HG02943 (cell line): ENCODE measurements around the gene TCF25.
"Not testable (repeated sequence)": the region's sequence is repeated elsewhere in the genome, so short reads cannot be mapped to it uniquely, and the experiment has no call there.

Experiments
- ATAC-seq: cut with Tn5 transposase; IDR thresholded peaks from one replicate; pipeline ENCODE4 v1.9.1; 2021; ENCODE audit warnings: mild to moderate bottlenecking, low read depth, moderate library complexity; ENCODE audit not compliant: unreplicated experiment

Gene TCF25

DNA sequence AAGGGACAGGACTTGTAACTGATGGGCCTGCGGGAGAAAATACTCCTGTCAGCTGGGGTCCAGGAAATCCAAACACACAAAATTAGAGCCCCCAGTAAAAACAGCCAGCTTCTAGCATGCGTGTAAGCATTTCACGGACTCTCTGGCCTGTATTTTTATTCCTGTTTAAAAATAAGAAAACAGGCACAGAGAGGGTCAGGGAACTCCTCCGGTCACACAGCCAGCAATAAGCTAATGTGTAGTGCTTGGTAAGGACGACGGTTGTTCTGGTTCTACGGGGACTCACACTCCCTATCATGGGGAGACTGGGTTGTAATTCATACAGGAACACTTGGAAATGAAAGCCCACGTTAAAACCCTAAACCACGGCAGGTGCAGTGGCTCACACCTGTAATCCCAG is 1.5 kb upstream of the TCF25 start:
- ATAC-seq, result no peak

DNA sequence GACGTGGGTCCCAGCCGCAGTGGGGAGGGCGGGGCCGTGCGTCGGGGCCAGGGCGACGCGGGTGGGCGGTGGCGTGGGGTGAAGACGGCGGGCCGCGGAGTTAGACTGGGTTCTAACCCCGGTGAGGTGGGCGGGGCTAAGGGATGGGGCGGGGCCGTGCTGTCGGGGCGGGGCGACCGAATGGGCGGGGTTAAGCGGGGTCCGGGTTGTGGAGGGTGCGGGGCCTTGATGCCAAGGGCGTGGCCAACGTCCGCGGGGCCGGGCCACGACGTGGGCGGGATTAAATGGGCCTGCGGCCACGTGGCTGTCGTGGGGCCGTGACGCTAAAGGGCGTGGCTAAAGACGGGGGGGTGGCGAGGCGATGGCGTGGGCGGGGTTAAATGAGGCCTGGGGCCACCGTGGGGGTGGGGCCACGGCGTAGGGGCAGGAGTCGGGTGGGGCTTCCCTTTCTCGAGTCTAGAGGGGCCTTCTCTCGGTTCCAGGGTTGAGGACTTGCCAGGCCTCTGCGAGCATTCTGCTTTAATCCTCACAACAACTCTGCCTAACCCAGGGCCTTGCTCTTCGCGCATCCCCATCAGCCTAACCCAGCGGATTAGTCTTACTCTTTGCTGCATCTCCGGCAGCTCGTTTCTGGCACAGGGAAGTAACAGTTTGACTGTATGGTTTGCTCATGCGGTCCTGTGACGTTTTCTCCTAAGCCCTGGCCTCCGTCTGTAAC is 739 bp downstream of the TCF25 start:
- ATAC-seq, result peak; percentile 47

DNA sequence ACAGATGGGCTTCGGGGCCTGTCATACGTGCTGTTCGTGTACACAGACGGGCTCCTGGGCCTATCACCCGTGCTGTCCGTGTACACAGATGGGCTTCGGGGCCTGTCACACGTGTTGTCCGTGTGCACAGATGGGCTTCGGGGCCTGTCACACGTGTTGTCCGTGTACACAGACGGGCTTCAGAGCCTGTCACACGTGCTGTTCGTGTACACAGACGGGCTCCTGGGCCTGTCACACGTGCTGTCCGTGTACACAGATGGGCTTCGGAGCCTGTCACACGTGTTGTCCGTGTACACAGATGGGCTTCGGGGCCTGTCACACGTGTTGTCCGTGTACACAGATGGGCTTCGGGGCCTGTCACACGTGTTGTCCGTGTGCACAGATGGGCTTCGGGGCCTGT is 5.7 kb downstream of the TCF25 start:
- ATAC-seq, result not testable (repeated sequence)

DNA sequence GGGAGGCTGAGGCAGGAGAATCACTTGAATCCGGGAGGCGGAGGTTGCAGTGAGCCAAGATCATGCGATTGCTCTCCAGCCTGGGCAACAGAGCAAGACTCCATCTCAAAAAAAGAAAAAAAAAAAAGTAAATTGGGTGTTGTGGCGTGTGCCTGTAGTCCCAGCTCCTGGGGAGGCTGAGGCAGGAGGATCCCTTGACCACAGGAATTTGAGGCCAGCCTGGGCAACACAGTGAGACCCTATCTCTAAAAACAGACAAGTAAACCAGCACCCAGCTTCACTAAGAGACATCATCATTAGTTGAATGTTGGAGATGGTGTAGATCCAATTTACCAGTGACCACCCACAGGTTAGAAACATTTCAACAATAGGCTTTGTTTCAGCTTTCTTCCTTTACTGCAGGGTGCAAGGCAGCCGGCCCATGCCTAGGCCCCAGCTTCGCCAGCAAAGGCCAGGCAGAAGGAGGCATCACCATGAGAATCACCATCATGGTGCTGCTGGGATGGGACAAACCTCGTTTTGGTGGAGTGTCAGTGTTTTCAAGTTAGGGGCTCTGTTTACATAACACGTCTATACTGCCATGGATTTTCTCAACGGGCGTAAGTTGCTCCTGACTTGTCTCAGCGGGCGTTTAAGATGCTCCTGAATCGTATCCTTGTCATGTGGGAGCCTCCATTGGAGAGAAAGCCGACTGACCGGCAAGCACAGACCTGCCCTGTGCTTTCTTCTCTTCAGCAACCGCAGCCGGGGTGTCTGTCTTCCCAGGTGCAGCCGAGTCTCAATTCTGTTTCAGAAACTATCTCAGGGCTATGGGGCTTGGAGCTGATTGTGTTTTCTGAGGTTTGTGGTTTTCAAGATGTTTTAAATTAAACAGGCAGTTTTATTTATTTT is 7.3 kb downstream of the TCF25 start:
- ATAC-seq, result no peak

DNA sequence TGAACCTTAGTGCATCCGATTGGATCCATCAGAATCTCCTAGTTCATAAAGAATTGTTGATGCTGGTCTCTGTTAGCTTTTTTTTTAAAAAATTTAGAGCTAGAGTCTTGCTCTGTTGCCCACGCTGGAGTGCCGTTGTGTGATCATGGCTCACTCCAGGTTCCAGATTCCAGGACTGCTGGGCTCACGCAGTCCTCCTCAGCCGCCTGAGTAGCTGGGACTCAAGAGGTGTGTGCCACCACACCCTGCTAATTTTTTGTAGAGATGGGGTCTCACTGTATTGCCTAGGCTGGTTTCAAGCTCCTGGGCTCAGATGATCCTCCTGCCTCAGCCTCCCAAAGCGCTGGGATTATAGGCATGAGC is 8.0 kb downstream of the TCF25 start:
- ATAC-seq, result no peak

DNA sequence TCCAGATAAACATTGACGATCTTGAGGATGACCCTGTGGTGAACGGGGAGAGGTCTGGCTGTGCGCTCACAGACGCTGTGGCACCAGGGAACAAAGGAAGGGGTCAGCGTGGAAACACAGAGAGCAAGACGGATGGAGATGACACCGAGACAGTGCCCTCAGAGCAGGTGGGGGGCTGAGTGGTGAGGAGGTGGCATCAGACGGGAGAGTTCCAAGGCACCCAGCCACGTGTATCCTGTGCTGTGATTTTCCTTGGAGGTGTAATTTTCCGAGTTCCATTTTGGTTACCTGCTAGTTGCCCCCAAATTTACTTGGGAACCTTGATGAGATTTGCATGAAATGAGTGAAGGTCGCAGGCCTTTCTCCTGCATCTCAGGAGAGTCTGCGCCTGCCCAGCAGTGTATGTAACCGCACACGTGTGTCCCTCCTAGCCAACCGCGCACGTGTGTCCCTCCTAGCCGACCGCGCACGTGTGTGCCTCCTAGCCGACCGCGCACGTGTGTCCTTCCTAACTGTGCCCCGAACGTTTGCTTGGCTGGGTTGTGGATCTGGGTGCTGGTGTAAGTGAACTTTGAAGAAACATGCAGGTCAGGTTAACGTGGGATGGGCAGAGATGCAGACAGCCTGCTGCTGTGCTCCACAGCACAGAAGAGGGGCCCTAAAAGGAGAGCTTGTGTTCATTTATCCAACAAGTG is 10.1 kb downstream of the TCF25 start:
- ATAC-seq, result no peak

DNA sequence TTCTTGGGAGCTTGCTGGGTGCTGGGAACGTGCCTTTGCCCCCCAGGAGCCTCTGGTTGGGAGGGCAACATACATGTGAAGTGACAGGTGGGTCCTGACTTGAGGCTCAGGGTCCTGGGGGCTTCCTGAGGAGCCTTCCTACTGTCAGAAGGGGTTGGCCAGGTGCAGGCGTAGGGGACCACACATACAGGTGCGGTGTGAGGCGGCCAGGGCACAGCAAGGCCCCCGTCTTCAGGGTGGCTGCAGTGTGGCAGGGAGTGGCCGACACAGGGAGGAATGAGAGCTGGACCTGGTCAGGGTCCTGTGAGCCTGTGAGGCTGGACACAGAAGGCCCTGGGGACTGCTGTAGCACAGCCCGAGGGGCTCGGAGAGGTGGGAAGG is 10.6 kb downstream of the TCF25 start:
- no peak for ATAC-seq

DNA sequence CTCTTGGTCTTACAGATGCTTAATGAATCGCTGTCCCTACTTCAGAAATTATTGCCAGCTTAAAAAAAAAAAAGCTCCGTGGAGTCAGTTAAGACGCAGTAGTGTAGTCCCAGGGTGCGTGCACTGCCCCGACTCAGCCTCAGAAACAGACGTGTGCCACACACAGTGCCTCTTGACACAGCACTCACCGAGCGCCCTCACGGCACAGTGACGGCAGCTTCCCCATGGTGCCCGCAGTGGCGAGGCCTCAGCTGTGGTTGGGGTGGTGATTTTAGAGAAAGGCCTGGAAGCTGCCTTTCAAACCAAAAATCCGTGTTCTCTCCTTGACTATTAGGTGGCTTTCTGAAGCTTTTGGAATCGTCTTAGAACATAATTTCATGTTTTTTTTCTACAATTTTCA is 13.9 kb downstream of the TCF25 start:
- no peak for ATAC-seq

DNA sequence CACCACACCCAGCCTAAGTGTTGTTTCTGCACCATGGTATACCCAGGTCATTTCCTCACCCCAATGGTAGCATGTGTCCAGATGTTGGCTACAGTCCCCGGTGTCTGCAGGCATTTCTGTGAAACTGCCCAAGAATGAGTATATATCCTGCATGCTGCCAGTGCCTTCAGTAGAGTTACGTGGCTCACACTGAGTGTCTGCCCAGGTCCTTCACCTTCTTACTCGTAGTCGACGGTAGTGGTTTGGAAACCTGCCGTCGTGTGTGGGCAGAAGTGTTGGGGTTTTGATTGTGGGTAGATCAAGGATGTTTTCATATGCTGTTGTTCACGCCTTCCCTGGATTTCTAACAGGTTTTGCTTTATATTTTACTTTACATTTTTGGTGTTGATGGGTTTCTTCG is 16.8 kb downstream of the TCF25 start:
- ATAC-seq, result no peak

DNA sequence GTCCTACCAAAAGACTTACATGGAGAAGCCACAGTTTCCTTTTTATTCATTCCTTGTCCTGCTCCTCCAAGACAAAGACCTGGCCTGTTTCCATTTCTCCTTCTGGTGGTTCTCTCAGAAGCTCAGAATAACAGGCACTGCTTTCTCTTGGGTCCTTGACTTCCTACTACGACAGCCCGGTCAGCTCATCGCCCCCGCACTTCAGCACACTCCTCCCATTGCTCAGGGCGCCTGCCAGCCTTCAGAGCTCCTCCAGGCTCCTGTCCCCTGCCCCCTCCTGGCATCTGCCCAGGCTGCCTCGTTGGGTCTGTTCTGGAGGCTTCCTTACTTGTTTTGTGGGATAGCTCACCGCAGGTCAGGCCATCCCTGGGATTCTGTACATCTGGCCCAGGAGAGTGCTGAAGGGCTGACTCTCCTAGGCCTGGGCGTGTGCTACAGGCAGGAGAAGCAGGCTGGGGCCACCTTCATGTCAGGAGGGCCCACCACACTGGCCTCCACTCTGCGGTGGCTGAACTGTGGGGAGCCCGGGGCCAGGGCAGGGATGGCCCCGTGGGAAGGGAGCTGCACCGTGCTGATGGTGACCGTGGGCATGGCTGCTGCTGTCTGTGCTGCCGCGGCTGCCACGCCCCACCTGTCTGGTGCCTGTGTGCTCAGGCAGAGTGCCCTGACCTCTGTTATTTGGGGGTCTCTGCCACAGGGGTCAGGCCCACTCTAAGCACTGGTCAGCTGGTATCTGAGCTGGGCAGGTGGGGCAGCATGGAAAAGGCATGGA is 17.7 kb downstream of the TCF25 start:
- ATAC-seq, result no peak

DNA sequence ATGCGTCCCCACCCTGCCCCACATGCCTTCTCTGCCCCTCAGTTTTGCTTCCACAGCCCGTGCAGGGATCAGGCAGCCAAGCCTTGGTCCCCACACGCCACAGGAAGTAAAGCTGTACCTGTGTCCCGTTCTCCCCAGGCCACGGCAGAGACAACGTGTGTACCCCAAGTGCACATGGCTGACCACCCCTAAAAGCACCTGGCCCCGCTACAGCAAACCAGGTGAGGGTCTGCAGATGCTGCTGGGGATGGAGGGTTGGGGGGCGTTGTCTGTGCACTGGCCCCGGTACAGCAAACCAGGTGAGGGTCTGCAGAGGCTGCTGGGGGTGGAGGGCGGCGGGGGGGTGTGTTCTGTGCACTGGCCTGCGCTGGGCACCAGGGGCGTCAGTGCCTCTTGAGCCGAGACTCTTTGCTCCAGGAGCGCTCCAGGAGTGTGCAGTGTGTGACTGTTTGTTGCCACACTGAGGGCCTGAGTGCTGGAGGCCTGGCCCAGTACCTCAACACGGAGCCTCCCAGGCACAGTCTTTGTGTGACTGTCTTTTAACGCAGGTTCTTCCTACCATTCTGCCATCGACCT is 18.8 kb downstream of the TCF25 start:
- ATAC-seq, result no peak

DNA sequence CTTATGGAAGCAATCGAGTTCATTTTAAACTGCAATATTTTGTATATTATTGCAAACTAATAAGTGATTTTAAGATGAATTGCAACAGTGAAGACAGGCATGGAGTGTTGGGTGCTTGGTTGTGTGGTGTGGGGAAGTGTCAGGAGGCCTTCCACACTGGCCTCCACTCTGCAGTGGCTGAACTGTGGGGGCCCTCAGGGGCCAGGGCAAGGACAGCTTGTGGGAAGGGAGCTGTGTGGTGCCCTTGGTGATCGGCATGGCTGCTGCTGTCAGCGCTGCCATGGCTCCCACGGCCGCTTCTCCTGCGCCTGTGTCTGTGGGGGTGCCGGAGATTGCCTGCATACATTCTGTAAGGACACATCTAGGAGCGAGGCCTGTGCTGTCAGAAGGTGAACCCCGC is 19.2 kb downstream of the TCF25 start:
- no peak for ATAC-seq

DNA sequence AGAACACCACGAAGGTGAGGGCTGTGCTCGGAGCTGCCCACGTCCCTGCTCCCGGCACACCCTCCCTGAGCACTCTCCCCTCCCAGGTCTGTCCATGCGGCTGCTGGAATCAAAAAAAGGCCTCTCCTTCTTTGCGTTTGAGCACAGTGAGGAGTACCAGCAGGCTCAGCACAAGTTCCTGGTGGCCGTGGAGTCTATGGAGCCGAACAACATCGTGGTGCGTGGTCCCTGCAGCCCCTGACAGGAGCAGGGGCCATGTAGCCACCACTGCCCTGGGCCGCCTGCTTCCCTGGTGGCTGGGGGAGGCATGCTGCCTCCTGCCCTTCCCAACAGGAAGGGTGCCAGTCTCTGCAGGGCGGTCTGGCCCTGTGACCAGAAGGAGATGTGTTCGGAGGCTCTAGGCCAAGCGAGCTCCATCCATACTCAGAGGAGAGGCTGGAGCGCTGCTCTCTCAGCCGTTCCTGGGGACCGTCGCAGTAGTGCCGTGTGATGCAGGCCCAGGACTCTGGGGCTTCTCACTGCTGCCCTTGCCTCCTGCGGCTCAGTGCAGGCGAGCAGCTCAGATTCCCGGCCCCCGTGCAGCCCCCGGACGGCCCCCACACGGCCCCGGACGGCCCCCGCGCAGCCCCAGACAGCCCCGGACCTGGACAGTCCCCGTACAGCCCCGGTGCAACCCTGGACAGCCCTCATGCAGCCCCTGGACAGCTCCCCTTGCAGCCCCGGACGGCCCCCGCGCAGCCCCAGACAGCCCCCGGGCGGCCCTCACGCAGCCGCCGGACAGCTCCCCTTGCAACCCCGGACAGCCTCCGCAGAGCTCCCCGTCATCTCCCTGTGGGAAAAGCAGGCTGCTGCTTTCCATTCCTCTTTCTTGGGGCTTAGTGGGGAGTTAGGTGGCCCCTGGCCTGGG is 20.5 kb downstream of the TCF25 start:
- no peak for ATAC-seq

DNA sequence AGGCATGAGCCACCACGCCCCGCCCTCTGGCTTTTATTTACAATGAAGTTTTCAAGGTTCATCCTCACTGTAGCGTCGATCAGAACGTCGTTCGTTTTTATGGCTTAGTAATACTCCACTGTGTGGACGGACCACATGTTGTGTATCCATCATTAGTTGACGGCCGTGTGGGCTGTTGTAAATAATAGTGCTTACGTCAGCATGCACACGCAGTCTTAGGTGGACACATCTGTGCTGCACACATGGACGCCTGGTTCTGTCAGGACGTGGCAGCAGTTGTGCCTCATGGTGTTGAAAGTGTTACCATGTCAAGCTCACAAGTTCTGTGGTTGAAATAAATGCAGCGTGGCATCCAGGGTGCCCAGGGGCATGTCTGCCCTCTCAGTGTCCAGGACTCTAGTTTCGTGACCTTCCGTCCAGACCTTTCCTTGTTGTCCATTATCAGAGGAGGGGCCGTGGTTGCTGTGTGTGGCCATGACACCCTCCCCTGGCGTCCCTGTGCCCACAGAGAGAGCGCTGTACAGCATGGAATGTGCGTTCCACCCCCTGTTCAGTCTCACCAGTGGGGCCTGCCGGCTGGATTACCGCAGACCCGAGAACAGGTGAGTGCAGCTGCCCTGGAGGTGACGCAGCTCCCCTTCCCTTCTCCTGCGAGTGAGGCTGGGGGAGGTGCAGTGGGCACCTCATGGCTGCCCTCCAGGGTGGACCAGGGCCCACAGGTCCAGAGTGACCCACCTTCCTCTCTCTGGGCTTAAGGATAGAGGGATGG is 22.3 kb downstream of the TCF25 start:
- ATAC-seq, result no peak

DNA sequence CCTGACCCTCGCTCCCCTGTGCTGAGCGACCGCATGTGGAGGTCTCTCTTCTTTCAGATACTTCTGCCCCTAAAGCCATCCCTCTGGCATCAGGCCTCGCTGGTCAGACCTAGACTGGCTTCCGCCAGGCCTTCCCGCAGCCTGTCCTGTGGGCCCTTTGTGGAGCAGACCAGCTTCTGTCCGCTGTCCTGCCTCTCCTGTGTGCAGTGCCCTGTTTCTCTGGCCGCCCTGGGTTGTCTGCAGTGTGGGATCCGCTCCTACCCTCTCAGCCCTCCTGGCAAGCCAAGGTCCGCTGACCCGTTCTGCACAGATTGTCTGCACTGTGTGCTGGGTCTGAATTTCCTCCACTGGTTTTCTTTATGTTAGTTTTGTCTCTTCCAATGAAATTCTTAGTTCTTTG is 23.8 kb downstream of the TCF25 start:
- ATAC-seq, result no peak

DNA sequence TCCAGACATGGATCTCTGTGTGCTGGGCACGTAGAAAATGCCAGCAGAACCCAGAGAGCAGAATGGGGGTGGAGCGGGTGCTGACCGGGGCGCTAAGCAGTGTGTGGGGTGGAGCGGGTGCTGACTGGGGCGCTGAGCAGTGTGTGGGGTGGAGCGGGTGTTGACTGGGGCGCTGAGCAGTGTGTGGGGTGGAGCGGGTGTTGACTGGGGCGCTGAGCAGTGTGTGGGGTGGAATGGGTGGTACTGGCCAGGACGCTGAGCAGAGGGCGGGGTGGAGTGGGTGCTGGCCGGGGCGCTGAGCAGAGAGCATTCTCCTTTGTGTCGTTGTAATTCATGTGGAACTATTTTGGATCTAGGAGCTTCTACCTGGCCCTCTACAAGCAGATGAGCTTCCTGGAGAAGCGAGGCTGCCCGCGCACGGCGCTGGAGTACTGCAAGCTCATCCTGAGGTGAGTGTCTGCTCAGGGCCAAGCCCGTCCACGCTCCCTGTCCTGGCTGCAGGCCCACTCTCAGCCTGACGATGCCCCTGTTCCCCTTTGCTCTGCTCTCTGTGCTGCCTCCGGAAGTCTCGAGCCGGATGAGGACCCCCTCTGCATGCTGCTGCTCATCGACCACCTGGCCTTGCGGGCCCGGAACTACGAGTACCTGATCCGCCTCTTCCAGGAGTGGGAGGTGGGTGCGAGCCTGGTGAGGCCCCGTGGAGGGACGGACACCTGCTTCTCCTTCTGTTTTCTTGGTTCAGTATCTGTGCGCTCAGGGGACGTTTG is 25.0 kb downstream of the TCF25 start:
- ATAC-seq, result no peak

DNA sequence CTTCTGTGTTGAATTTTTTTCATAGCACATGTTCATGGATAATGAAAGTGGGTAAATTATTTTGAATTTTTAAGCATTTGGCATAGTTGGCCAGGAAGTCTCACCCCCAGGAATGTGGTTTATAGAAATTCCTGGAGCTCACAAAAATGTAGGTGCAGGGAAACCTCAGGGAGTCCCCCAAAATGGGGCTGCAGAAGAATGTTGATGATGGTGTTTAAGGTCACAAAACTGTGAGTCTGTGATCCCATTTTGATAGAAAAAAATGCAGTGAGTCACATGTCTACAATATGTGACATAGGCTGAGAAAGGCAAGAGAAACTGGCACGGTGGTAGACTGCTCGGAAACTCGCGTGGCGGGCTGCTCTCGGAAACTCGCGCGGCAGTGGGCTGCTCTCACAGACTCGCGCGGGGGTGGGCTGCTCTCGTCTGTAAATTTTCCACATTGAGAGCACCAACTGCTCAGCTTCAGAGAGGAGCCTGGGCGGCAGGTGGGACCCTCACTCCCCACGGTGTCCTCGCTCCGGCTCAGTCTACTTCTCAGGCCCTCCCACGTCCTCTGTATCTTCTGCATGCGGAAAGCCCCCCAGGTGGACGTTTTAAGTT is 26.6 kb downstream of the TCF25 start:
- ATAC-seq, result no peak

DNA sequence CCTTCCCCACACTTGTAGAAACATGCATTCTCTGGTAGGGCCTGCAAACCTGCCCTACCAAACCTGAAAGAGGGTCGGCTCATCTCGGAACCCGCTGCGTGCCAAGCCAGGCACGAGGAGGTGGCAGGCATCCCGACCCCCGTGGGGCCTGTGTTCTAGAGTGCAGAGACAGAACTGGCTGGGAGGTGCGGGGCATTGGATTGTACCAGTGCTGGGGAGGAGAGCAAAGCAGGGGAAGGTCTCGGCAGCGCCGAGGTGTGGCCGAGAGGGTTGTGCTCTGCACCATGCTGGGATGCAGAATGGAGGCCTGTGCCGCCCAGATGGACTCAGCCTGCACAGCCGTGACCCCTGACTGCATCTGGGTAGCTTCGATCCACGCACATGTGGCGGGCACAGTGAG is 27.5 kb downstream of the TCF25 start:
- no peak for ATAC-seq
